IPS-15b (cell line): ENCODE measurements around the gene RNF168.
A peak's percentile ranks its signal among the peaks of the same experiment; 100 is the strongest.
"Not testable (repeated sequence)": the region's sequence is repeated elsewhere in the genome, so short reads cannot be mapped to it uniquely, and the experiment has no call there.

Experiments
- H3K27me3 ChIP-seq: one replicate; pipeline ENCODE4 v1.6.1; 2013; ENCODE audit warnings: low read length; ENCODE audit not compliant: control insufficient read depth, insufficient read depth
- H3K36me3 ChIP-seq: one replicate; pipeline ENCODE4 v1.6.1; 2013; ENCODE audit warnings: low read length; ENCODE audit not compliant: control insufficient read depth, insufficient read depth
- H3K4me1 ChIP-seq: one replicate; pipeline ENCODE4 v1.6.1; 2013; ENCODE audit warnings: mild to moderate bottlenecking, low read length; ENCODE audit not compliant: control insufficient read depth, insufficient read depth
- H3K4me3 ChIP-seq: one replicate; pipeline ENCODE4 v1.5.1; 2013; ENCODE audit warnings: low read depth, low read length
- H3K9ac ChIP-seq: one replicate; pipeline ENCODE4 v1.6.1; 2013; ENCODE audit warnings: low read depth, mild to moderate bottlenecking, low read length
- H3K9me3 ChIP-seq: one replicate; pipeline ENCODE4 v1.6.1; 2013; ENCODE audit warnings: mild to moderate bottlenecking, low read length; ENCODE audit not compliant: control insufficient read depth, insufficient read depth

Gene RNF168, protein sequence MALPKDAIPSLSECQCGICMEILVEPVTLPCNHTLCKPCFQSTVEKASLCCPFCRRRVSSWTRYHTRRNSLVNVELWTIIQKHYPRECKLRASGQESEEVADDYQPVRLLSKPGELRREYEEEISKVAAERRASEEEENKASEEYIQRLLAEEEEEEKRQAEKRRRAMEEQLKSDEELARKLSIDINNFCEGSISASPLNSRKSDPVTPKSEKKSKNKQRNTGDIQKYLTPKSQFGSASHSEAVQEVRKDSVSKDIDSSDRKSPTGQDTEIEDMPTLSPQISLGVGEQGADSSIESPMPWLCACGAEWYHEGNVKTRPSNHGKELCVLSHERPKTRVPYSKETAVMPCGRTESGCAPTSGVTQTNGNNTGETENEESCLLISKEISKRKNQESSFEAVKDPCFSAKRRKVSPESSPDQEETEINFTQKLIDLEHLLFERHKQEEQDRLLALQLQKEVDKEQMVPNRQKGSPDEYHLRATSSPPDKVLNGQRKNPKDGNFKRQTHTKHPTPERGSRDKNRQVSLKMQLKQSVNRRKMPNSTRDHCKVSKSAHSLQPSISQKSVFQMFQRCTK

DNA sequence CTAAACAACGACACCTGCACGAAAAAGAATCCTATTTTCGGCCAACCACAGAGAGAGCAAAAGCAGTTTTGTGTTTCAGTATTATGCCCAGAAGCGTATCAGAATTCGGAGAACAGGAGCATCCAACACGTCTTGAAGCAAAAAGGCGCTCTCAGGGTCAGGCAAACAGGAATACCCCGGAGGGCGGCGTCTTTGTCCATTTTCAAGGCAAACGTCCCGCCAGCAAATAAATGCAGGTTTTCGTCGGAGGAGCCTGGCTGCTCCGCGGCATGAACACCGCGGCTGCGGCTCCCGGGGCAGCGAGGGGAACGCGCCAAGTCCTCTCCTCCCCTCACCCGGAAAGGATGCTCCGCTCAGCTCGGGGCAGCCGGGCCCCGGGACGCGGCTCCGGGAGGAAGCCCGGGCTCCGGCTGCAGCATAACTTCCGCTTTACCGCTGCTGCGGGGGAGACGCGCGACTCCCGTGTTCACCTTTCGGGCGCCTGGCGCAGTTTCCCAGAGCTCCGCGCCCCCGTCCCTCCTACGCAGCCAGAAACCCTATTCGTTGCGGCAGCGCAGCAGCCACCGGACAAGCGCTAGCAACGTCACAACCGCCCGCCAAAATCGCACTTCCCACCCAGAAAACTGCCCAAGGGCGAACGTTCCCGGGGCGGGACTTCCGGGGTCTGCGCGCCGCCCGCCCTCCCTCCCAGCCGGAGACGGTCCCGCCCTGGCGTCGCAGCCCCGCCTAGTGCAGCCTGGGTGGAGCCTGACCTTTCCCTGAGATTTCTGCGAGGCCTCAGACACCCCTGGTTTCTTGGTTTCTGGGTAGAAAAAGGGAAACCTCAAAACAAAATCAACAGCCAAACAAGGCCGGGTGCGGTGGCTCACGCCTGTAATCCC lies at the start of gene RNF168:
Gene RNF168 (minus strand): TSS at position 573 of the 881 bp plus-strand sequence. CDS start 595 bp downstream, outside the sequence.
- no peaks in the 10 kb centered on the region for H3K27me3 ChIP-seq
- peaks cover 8% of the 10 kb centered on the region for H3K4me1 ChIP-seq
- peak within 1 kb of the TSS; percentile 92 for H3K9ac ChIP-seq
- no peaks in the 10 kb centered on the region for H3K36me3 ChIP-seq
- H3K9me3 ChIP-seq = peaks cover 5% of the 10 kb centered on the region
- H3K4me3 ChIP-seq = peak within 1 kb of the TSS; percentile 86

DNA sequence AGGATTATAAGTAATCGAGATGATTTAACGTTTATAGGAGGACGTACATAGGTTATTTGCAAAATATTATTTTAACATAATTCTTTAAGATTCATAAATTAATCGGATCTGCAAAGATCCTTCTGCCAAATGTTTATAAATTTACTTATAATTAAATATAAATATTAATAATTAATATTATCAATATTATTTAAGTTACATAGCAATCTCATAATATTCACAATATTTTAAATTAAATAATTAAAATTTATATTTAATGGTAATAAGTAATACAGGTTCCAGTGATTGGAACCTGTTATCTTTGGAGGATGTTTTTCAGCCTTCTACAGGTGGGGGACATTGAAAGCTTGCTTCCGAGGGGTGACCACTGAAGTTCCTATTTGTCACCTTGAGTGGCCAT lies 48.7 kb upstream of the RNF168 start:
- H3K27me3 ChIP-seq = no peaks in the 10 kb centered on the region
- H3K4me1 ChIP-seq = no peaks in the 10 kb centered on the region
- no peak overlapping the region for H3K4me3 ChIP-seq
- peaks cover 6% of the 10 kb centered on the region for H3K9me3 ChIP-seq
- H3K36me3 ChIP-seq = peaks cover 3% of the 10 kb centered on the region
- H3K9ac ChIP-seq = no peak overlapping the region

DNA sequence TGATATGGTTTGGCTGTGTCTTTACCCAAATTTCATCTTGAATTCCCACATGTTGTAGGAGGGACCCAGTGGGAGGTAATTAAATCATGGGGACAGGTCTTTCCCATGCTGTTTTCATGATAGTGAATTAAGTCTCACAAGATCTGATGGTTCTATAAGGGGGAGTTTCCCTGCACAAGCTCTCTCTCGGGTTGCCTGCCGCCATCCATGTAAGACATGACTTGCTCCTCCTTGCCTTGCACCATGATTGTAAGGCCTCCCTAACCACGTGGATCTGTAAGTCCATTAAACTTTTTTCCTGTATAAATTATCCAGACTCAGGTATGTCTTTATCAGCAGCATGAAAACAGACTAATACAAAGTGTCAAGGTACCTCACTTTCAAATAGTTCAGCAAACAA lies 46.6 kb upstream of the RNF168 start:
- not testable (repeated sequence) for H3K4me1 ChIP-seq, H3K36me3 ChIP-seq, H3K4me3 ChIP-seq, H3K27me3 ChIP-seq, H3K9ac ChIP-seq, H3K9me3 ChIP-seq

DNA sequence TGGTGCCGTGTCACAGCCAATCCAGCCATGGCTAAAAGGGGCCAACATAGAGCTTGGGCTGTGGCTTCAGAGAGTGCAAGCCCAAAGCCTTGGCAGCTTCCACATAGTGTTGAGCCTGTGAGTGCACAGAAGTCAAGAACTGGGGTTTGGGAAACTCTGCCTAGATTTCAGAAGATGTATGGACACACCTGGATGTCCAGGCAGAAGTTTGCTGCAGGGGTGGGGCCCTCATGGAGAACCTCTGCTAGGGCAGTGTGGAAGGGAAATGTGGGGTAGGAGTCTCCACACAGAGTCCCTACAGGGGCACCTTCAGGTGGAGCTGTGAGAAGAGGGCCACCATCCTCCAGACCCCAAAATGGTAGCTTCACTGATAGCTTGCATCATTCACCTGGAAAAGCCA lies 45.7 kb upstream of the RNF168 start:
- not testable (repeated sequence) for H3K4me3 ChIP-seq, H3K9me3 ChIP-seq, H3K4me1 ChIP-seq, H3K27me3 ChIP-seq, H3K36me3 ChIP-seq, H3K9ac ChIP-seq

DNA sequence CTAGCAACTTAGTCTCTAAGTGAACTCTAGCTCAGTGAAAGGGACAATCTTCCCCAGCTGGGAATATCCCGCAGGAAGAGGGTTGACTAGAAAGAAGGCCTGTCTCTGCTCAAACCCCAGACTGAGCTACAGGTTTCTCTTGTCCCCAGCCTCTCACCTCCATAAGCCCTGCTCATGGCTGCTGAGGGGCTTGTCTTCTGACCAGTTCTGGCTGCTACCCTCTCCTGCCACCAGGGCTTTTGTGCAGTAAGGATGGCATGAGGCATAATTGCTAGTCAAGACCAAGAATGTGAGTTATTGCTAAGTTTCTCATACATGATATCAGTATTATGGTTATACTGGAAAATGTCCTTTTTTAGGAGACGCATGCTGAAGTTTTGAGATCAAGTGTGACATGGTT lies 43.5 kb upstream of the RNF168 start:
- Histone ChIP-seq H3K4me3 (no peak overlapping the region), H3K36me3 (no peaks in the 10 kb centered on the region), H3K9ac (no peak overlapping the region), H3K4me1 (no peaks in the 10 kb centered on the region), H3K9me3 (peaks cover 6% of the 10 kb centered on the region), H3K27me3 (no peaks in the 10 kb centered on the region)

DNA sequence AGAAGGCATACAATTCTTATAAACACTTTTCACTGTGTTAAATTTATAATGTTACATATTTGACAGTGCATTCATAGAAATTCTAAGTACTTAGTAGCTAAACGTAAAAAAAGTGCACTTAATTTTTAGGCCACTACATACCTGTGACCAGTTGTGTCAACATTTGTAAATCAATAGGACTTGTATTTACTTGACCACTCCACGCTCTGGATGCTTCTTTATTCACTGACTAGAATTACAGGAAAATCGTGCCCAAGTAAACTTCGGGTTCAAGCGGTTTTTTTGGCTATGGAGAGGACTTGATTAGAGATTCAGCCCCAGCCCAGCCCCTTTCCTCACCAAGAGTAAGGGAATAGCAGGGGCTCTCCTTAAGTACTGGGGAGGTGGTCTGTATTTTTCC lies 43.0 kb upstream of the RNF168 start:
- Histone ChIP-seq H3K4me1 (no peaks in the 10 kb centered on the region), H3K9ac (no peak overlapping the region), H3K27me3 (no peaks in the 10 kb centered on the region), H3K36me3 (no peaks in the 10 kb centered on the region), H3K4me3 (no peak overlapping the region), H3K9me3 (peaks cover 6% of the 10 kb centered on the region)

DNA sequence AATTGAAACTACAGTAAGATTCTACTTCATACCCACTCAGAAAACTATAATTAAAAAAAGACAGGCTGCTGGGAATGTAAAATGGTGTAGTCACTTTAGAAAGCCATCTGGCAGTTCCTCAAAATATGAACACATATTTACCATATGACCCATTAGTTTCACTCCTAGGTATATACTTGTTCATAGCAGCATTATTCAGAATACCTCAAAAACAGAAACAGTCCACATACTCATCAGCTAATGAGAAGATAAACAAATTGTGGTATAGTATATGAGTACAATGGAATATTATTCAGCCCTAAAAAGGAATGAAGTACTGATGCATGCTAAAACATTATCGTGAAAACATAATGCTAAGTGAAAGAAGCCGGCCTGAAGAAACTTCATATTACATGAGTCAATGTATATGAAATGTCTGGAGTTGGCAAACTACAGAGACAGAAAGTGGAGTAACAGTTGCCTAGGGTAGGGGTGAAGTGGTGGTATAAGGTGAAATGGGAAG lies 41.0 kb upstream of the RNF168 start:
- H3K4me1 ChIP-seq = no peaks in the 10 kb centered on the region
- no peak overlapping the region for H3K4me3 ChIP-seq
- H3K9me3 ChIP-seq = peaks cover 5% of the 10 kb centered on the region
- no peaks in the 10 kb centered on the region for H3K36me3 ChIP-seq
- H3K27me3 ChIP-seq = no peaks in the 10 kb centered on the region
- no peak overlapping the region for H3K9ac ChIP-seq

DNA sequence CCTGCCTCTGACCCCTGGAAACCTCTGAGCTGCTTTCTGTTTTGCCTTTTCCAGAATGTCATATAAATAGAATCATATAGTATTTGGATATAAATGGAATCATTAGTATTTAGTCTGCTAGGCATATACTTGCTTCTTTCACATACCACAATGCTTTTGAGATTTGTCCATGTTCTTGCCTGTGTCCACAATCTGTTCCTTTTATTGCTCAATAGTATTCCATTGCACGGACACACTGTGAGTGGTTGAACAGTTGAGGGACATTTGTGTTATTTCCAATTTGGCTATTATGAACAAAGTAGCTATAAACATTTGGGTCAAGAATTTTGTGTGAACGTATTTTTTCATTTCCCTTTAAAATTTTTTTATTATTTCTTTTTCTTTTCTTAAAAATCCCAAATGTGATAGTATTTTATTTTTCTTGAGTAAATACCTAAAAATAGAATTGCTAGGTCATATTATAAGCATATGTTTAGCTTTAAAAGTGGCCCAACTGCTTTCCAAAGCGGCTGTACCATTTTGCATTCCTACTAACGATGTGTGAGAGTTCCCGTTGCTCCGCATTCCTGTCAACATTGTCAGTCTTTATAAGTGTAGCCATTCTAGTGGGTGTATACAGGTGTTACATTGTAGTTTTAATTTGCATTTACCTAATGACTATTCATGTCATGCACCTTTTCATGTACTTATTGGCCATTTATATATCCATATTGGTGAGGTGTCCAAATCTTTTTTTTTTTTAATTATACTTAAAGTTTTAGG lies 38.3 kb upstream of the RNF168 start:
- Histone ChIP-seq H3K27me3 (no peaks in the 10 kb centered on the region), H3K9me3 (no peaks in the 10 kb centered on the region), H3K4me1 (no peaks in the 10 kb centered on the region), H3K9ac (no peak overlapping the region), H3K36me3 (no peaks in the 10 kb centered on the region), H3K4me3 (no peak overlapping the region)

DNA sequence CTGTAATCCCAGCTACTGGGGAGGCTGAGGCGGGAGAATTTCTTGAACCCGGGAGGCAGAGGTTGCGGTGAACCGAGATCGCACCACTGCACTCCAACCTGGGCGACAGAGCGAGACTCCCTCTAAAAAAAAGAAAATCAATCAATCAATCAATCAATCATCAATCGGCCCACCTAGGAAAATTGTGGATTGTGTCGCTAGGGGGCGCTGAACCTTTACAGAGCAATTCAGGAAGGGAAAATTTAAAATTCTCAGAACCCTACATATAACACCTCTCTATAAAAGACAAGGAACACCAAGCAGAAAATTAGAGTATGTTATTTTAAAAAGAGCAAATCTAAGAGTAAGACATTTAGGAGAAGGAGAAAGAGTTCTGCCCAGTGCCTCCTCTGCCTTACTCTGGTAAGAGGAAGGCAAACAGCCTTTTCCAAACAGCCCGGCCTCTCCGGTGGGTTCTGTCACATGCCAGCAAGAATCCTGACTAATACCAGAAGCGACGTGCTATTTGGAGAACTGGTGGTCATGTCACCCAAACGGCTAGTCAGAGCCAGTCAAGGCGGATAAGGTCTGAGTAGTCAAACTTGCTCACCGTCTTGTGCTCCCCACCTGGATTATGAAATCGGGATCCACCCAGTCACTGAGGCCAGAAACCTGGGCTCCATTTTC lies 33.9 kb upstream of the RNF168 start:
- H3K27me3 ChIP-seq = no peaks in the 10 kb centered on the region
- H3K36me3 ChIP-seq = no peaks in the 10 kb centered on the region
- H3K9ac ChIP-seq = no peak overlapping the region
- no peaks in the 10 kb centered on the region for H3K9me3 ChIP-seq
- H3K4me1 ChIP-seq = no peaks in the 10 kb centered on the region
- no peak overlapping the region for H3K4me3 ChIP-seq

DNA sequence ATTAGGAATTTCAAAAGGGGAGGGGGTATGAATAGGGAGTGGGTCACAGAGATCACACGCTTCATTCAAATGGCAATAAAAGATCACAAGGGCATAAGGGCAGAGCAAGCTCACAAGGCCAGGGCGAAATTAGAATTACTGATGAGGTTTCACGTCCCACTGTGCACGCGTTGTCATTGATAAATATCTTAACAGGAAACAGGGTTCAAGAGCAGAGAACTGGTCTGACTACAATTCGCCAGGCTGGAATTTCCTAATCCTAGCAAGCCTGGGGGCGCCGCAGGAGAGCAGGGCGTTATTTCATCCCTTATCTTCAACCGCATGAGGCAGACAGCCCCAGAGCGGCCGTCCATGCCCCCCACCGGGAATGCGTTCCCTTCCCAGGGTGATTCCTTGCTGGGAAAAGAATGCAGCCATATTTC lies 29.7 kb upstream of the RNF168 start:
- H3K9me3 ChIP-seq = no peaks in the 10 kb centered on the region
- H3K9ac ChIP-seq = no peak overlapping the region
- H3K4me1 ChIP-seq = no peaks in the 10 kb centered on the region
- H3K27me3 ChIP-seq = no peaks in the 10 kb centered on the region
- no peak overlapping the region for H3K4me3 ChIP-seq
- no peaks in the 10 kb centered on the region for H3K36me3 ChIP-seq

DNA sequence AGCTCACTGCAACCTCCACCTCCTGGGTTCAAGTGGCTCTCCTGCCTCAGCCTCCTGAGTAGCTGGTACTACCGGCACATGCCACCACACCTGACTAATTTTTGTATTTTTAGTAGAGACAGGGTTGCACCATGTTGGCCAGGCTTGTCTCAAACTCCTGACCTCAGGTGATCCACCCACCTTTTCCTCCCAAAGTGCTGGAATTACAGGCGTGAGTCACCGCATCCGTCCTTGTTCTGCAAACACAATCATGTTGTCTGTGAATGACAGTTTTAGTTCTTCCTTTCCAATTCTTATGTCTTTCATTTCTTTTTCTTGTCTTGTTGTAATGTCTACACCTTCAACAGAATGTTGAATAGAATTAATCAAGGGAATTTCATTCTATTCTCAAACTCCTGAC lies 27.9 kb upstream of the RNF168 start:
- Histone ChIP-seq H3K4me1 (no peaks in the 10 kb centered on the region), H3K9me3 (no peaks in the 10 kb centered on the region), H3K36me3 (no peaks in the 10 kb centered on the region), H3K4me3 (no peak overlapping the region), H3K27me3 (no peaks in the 10 kb centered on the region), H3K9ac (no peak overlapping the region)
